Esophagus squamous epithelium (tissue), 5 donors: ENCODE results near the gene PHKB. TPM values are rescaled to one million over a fixed set of nuclear protein-coding genes. Genes with fewer than 3 reads are reported as not detected.
"Not testable (repeated sequence)": the region's sequence is repeated elsewhere in the genome, so short reads cannot be mapped to it uniquely, and the experiment has no call there.

ENCODE experiments used
- DNase-seq: peaks from one replicate; lab custom pipeline; 2025; lab: John Stamatoyannopoulos, UW
- H3K27ac ChIP-seq, 4 donors: fragments of 200-600 bp; sonication (generic); one replicate each; pipeline ENCODE4 v1.5.1; 2016 to 2019; ENCODE audit warnings: mild to moderate bottlenecking in 1 of 4
- H3K27me3 ChIP-seq, 4 donors: fragments of 200-600 bp; sonication (generic); 1 replicate in 3 of 4; 2 replicates in 1 of 4; pipeline versions ENCODE4 v1.5.1 to v1.6.0; 2017 to 2021; ENCODE audit warnings: antibody characterized with exemption in 1 of 4
- H3K36me3 ChIP-seq, 3 donors: fragments of 200-600 bp; sonication (generic); one replicate each; pipeline ENCODE4 v1.5.1; 2016 to 2019
- H3K4me1 ChIP-seq, 3 donors: fragments of 200-600 bp; sonication (generic); one replicate each; pipeline ENCODE4 v1.5.1; 2017 to 2019
- H3K4me3 ChIP-seq, 4 donors: fragments of 200-600 bp; sonication (generic); 1 replicate in 3 of 4; 2 replicates in 1 of 4; pipeline ENCODE4 v1.5.1; 2016 to 2019; ENCODE audit warnings: mild to moderate bottlenecking in 2 of 4, moderate library complexity in 1 of 4
- H3K9me3 ChIP-seq, 3 donors: fragments of 200-600 bp; sonication (generic); one replicate each; pipeline ENCODE4 v1.5.1; 2016 to 2019
- CTCF ChIP-seq, 6 experiments: fragments of 450-650 bp in 4 of 6; fragments of 200-600 bp in 2 of 6; sonication (generic) in 2 of 6; IDR thresholded peaks; one replicate each; pipeline ENCODE4 v1.5.1; 2016 to 2019; ENCODE audit warnings: antibody characterized with exemption in 6 of 6, mild to moderate bottlenecking in 4 of 6, moderate library complexity in 4 of 6
- POLR2A ChIP-seq, 4 donors: fragments of 450-650 bp; IDR thresholded peaks; one replicate each; pipeline ENCODE4 v1.6.1; 2017; ENCODE audit warnings: antibody characterized with exemption in 4 of 4, mild to moderate bottlenecking in 4 of 4, moderate library complexity in 3 of 4
- WGBS, 2 donors: methylation state at CpG; one replicate each; pipeline ENCODE4 v1.1.5; 2018; 5-methylcytosine and 5-hydroxymethylcytosine counted together
- intact Hi-C: fragments of 100-400 bp; cut with DNase I; formaldehyde crosslinking; loops from one replicate; pipeline ENCODE4 v1.15.0; 2022
- total RNA-seq, 4 donors: library from RNA; depleted of rRNA; stranded (reverse); fragments of >200 nt; gene quantifications; one replicate each; pipeline ENCODE4 v1.1.0, GENCODE V29; 2016
- donor health status: DM: yes; HTN: yes; CAD: no.

Gene PHKB
- total RNA-seq, 4 donors from 2014 or later, result 39.0 to 81.3 (median 53.8) TPM

- TF ChIP-seq POLR2A (IDR thresholded peaks at IDR 0.05), result no peak
- TF ChIP-seq CTCF (IDR thresholded peaks at IDR 0.05), result no peak
- DNase-seq, result no peak
- 92 to 95% methylated on average over 1 of the region's 1 CpG for WGBS, 2 donors
- H3K4me1 ChIP-seq, result no peaks in the 10 kb centered on the region
- H3K27ac ChIP-seq, result no peak overlapping the region
- H3K27me3 ChIP-seq, result no peaks in the 10 kb centered on the region
- peaks cover 0 to 63% (median 5%) of the 10 kb centered on the region in 3 donors for H3K36me3 ChIP-seq
- intact Hi-C loops, result no loop called here
- no peaks in the 10 kb centered on the region for H3K9me3 ChIP-seq
- H3K4me3 ChIP-seq, result no peak overlapping the region
Measured at GRCh38 chr16:47426806-47427205, 34.3 kb upstream of the PHKB start.

DNA sequence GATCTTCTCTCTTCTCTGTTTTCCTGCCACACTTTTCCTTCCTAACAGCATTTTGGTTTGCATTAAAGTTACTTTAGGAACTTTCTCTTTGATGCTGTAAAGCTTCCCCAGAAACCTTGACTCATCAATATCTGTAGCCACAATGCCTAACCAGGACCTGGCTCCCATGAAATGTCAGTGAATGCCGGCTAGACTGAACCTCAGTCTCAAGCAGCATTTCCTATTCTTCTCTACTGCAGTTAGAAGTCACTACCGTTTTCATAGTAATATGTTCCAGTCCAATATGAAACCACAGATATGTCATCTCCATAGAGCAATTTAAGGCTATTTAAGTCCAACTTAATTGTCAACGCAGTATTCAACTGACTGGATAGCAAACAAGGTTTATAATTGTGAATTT is 29.2 kb upstream of the PHKB start:
- WGBS, 2 donors, result 89 to 93% methylated on average over 3 of the region's 3 CpGs
- DNase-seq, result no peak

GRCh38 chr16:47434274-47434673 is 26.9 kb upstream of the PHKB start:
- H3K27me3 ChIP-seq, DNase-seq, H3K4me3 ChIP-seq, intact Hi-C loops, H3K27ac ChIP-seq, H3K9me3 ChIP-seq, H3K4me1 ChIP-seq: not testable (repeated sequence)
- WGBS, 2 donors, result 70 to 79% methylated on average over 2 of the region's 2 CpGs
- H3K36me3 ChIP-seq, result peaks cover 0 to 35% (median 7%) of the 10 kb centered on the region in 3 donors

More for the DNA sequence above, 29.2 kb upstream of the PHKB start:
- Histone ChIP-seq H3K4me1 (no peaks in the 10 kb centered on the region), H3K27ac (no peak overlapping the region), H3K9me3 (no peaks in the 10 kb centered on the region), H3K36me3 (peaks cover 0 to 38% (median 0%) of the 10 kb centered on the region in 3 donors), H3K4me3 (no peak overlapping the region), H3K27me3 (no peaks in the 10 kb centered on the region)
- intact Hi-C loops, result no loop called here
- TF ChIP-seq CTCF (IDR thresholded peaks at IDR 0.05) (no peak), POLR2A (IDR thresholded peaks at IDR 0.05) (no peak)

GRCh38 chr16:47440066-47440465 is 21.1 kb upstream of the PHKB start:
- H3K4me3 ChIP-seq, intact Hi-C loops, DNase-seq, H3K9me3 ChIP-seq, H3K27ac ChIP-seq, H3K27me3 ChIP-seq, H3K4me1 ChIP-seq: not testable (repeated sequence)
- 98% methylated on average over 3 of the region's 3 CpGs for WGBS, 2 donors
- H3K36me3 ChIP-seq, result peaks cover 0 to 28% (median 7%) of the 10 kb centered on the region in 3 donors

DNA sequence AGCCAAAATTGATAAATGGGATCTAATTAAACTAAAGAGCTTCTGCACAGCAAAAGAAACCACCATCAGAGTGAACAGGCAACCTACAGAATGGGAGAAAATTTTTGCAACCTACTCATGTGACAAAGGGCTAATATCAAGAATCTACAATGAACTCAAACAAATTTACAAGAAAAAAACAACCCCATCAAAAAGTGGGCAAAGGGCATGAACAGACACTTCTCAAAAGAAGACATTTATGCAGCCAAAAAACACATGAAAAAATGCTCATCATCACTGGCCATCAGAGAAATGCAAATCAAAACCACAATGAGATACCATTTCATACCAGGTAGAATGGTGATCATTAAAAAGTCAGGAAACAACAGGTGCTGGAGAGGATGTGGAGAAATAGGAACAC is 18.2 kb upstream of the PHKB start:
- intact Hi-C loops, H3K4me3 ChIP-seq, H3K4me1 ChIP-seq, DNase-seq, H3K27ac ChIP-seq, H3K27me3 ChIP-seq, H3K9me3 ChIP-seq: not testable (repeated sequence)
- peaks cover 0 to 36% (median 6%) of the 10 kb centered on the region in 3 donors for H3K36me3 ChIP-seq

- H3K27ac ChIP-seq, result no peak overlapping the region
- no peak for TF ChIP-seq POLR2A (IDR thresholded peaks at IDR 0.05)
- no peak for TF ChIP-seq CTCF (IDR thresholded peaks at IDR 0.05)
- H3K9me3 ChIP-seq, result no peaks in the 10 kb centered on the region
- no peaks in the 10 kb centered on the region for H3K27me3 ChIP-seq
- 94 to 100% methylated on average over 3 of the region's 3 CpGs for WGBS, 2 donors
- intact Hi-C loops, result no loop called here
- no peak overlapping the region for H3K4me3 ChIP-seq
- peaks cover 0 to 3% (median 0%) of the 10 kb centered on the region in 3 donors for H3K4me1 ChIP-seq
- peaks cover 0 to 56% (median under 1%) of the 10 kb centered on the region in 3 donors for H3K36me3 ChIP-seq
- no peak for DNase-seq
Measured at GRCh38 chr16:47446431-47446830, 14.7 kb upstream of the PHKB start.
